NCI-H1105 treated with DMSO at 0.1 percent for 48 hours (cell line): ENCODE measurements around the gene CPED1.
"Not testable (repeated sequence)": the region's sequence is repeated elsewhere in the genome, so short reads cannot be mapped to it uniquely, and the experiment has no call there.

ENCODE experiments used
- DNase-seq: peaks from one replicate; lab custom pipeline; 2025; lab: John Stamatoyannopoulos, UW

Gene CPED1

DNA sequence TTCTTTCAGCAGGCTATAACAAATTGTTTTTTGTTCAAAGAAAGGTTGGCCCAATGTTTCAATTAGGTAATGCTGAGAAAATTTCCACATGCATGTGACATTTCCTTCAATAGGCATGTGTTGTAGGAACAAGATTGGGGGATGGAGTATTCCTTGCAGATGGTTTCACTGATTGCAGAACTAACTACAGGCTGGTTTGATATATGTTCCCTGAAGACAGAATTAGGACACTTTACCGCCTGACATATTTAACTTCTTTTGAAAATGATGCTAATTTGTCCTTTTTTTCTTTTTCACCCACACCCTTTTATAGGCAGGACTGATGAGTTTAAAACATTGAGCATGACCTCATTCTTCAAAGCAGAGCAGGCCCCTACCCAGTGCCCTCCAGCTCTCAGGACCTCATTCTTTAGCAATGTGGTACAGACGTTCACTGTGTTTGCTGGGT, 163.3 kb downstream of the CPED1 start:
- DNase-seq = no peak

DNA sequence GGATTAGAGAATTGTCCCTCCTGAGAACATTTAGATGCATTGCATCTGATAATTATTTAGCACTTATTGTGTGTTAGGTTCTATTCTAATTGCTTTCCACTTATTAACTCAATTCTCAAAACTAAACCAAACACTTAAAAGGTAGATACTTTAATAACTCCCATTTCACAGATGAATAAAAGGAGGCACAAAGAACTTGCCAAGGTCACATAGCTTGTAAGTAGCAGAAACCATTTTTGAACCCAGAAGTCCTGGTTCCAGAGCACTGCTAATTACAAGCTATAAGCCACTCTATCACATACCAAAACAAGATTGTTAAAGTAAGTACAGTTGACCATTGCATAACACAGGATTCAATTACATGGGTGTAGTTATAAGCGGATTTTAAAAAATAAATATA, 164.9 kb downstream of the CPED1 start:
- DNase-seq = no peak

DNA sequence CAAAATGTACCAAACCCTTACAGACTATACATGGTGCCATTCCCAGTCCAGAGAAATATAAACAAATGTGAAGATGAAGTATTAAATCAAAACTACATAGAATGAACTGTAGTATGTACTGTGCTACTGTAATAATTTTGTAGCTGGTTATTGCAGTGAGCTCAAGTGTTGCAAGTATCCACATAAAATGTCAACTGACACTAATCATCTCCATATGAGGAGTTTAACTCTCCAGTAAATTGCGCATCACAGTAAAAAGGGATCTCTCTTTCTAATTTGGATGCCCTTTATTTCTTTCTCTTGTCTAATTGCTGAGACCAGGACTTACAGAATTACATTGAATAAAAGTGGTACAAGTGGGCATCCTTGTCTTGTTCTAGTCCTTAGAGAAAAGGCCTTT, 165.5 kb downstream of the CPED1 start:
- DNase-seq = no peak

DNA sequence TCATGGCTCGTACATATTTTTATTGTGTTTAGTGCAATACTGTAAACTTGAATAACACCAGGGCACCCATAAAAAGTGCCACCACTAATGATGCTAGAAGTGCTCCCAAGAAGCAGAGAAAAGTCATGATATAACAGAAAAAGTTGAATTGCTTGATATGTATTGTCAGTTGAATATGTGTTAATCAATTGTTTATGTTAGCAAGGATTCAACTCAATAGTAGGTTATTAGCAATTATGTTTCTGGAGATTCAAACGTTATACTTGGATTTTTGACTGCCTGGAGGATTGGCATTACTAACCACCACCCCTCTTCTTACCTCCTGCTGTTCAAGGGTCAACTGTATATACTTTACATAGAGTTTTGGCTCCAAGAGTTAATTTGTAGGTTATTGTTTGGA, 168.3 kb downstream of the CPED1 start:
- DNase-seq = no peak

DNA sequence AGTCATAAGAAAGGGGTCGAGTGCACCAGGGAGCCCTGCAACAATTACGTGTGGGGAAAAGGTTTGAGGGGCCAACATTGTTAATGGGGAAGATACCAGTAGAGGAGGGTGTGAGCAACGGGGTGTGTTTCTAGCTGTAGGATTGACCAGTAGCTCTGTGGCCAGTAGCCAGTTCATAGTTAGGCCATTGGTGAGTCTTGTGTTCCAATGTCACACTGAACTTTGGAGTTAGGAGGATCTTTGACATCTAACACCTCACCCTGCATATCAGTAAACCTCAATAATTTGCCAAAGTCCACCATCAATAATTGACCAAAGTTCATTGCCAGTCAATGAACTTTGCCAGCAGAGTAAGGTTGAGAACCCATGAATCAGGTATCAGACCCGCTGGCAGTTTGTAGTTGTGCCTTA, 168.8 kb downstream of the CPED1 start:
- DNase-seq = no peak

DNA sequence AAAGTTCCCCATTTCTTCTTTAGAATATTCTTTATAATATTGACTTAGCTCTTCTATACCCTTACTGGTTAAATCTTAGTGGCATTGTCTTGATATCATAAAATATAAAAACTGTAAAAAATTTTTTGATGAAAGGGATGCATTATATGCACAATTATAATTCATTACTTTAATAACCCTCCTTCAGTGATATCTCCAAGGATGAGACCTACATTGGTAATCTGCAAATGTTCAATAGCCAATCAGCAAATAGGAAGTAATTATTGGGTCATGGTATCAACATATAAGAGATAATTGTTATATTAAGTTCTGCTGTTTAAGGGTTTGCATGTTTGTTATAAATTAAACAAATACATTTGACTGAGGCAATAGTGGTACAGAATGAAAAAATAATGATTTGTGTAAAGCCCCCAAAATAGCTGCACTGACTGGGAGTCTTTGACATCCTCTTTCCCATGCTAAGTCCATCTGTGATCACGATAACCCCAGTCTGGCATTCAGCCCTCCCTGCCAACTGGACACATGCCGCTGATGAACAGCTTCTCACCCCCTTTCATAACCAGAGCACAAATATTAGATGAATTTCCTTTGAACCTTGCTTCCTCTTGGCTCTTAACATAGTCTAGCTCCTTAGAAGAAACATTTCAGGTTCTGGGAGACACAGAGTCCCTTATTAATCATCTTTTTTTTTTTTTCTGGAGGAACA, 169.5 kb downstream of the CPED1 start:
- DNase-seq = no peak

DNA sequence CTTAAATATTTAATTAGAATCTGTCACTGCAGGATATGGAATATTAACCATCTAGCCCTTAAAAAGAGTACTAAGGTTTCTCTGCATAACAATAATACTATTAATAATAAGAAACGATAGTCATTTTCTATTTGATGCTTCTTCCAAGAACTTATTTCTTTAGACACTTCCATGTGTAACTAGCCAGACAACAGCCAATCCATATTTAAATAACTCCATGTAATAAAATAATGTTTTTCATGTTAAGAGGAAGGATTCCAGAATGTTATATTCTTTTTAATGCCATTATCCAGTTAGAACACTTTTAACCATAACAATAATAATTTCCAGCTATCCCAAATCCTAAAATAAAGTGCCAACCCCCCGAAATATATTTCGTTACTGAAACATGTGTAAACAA, 170.2 kb downstream of the CPED1 start:
- DNase-seq = no peak

DNA sequence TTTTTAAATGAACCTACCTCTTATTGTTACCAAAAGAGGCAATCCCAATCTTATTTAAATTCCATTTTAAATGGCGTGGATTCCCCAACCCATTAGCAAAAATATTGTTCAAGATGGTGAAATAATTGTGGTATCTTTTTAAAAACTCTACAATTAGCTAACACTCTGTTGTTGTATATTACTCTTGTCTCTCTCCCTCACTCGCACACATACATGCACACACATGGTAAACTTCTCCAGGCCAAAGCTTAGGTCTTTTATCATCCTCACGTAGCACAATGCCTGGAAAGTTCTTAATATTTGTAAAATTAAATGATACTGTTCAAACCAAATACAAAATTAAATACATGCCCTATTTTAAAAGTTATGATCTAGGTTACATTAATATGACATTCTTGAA, 171.0 kb downstream of the CPED1 start:
- DNase-seq = no peak

DNA sequence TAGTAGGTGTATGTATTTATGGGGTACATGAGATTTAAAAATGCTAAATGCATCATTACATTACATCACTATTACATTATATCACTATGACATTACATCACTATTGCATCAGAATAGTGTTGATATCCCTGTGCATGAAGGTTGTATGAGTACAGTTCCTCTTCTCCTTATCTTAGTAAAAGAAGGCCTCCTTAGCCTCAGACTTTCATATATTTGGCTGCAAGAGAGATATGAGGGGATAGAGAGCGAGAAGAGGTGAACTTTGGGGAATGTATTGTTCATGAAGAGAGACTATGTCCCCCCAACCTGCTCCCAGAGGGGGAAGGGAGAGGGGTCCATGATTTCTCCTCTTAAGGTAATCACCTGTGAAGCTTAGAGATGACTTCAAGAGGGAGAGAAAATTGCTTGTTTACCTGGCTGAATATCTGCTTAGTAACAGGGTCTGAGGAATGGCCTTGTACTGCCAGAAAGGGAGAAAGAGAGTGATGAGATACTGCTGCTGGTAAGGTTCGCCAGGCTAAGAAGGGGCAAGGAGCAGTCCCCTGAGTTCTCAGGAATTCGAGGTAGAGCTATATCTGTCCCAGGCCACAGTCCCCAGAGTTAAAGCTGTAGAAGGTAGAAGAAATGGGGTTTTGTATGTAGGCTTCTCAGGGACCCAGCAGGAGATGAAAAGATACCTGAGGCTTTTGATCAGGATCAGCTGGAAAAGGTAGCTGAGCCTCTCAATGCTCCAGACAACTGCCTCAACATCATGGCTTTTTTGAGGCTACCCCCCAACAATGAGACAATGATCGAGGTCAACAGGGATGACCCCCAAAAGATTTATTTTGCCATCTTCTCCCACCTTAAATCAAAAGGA, 171.9 kb downstream of the CPED1 start:
- no peak for DNase-seq

DNA sequence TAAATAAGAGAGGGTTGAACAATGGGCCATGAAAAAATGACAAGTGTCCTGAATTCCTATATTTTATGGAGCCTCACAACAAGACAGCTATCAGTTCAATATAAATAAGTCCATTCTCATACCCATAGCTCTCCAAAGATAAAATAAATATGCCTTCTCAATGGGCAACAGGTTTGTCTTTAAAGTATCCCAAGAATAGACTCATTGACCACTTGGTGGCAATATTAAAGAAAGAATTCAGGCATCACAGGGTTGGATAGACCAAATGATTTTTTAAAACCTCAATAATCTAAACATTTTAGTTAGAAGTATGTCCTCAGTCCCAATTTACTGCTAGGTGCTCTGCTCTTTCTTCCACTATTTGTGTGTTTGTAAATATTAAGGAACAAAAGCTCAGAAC, 175.2 kb downstream of the CPED1 start:
- no peak for DNase-seq

DNA sequence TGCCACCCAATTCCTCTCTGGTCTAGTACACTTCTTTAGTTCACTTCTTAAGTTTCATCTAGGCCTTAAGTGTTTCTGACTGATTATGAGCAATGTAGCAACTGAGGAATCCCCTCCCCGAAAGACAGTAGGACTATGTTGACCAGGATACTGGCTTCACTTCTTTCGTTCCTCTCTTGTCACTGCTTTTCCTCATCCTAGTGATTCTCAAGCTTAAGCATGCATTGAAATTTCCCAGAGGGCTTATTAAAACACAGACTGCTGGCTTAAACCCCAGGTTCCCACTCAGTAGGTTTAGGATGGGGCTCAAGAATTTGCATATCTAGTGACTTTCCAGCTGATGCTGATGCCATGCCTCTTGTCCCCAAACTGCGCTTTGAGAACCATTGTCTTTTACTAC, 175.7 kb downstream of the CPED1 start:
- no peak for DNase-seq

DNA sequence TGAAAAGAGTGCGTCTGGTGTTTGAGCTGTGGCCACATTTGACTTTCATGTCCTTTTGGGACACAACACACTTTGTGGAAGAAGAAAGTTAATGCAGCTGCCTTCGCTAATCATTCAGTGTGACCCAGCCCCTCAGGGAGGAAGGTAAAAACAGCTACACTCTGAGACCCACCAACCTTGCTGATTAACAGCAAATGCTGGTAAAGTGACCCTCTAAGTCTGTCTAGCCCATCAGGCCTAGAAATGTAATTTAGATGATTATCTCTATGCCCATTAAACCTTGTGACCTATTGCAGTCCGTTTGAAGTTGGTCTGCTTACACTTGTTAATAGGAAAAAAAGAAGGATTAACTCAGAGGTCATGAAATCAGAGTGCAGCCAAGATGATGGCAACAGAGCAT, 178.4 kb downstream of the CPED1 start:
- DNase-seq = no peak

DNA sequence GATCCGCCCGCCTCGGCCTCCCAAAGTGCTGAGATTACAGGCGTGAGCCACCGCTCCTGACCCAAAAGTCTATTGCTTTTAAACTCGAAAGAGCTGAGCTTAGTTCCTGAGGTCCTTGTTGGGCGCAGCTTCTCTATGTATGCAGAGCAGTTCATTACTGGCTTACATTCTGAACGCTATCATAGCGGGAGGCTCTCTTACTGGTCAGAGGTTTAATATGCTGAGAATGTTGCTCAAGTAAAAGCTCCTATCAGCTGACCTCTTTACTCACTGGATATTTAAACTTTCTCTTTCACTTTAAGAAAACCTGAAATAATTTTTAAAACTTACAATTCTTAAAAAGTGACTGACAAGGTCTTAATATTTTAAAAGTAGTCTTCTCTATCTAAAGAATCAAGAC, 179.5 kb downstream of the CPED1 start:
- no peak for DNase-seq

DNA sequence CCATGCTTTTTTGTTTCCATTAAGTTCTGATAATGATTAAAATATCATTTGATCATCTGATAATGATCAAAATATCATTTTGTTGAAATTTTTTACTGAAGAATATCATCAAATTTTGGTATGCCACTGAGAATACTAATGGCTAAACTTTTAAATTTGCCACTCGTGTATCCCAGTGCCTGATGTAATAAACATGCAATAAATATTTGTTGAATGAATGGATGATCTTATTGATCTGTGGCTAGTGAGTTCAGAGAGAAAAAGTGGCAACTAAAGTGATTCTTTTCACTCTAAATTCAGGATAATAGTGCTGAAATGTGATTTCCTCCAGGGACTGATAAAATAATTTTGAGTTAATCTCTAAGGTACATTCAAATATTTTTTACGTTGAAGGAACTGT, 181.0 kb downstream of the CPED1 start:
- DNase-seq = no peak

DNA sequence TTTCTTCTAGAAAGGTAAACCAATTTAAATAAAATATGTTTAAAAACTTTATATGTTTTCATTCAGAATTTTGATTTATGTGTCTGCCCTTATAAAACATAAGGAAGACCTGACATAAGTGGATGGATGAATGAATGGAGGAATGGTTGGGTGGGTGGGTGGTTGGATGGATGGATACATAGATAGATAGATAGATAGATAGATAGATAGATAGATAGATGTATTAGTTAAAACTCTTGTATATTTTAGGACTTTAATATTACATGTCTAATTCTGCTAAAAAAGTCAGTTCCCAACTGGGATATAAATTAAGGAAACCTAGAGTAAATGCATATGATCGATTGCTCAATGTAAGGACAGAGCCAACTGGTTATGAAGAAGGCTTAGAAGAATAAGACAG, 184.0 kb downstream of the CPED1 start:
- DNase-seq = no peak

DNA sequence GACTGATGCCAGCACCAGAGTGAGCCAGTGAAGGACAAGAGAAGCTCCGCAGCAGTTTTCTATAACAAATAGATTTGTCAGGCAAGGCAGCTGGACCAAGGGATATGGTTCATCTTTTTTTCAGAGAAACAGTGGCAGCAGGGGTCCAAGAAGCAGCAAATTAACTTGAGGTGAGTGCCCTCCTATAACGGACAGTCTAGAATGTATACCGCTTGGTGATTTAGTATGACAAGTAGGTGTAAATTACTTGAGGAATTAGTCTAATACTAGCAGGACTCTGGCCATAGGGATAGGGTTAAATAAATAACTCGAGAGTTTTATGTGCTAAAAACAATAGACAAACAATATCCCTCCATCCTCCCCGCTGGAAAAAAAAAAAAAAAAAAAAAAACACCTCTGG, 187.3 kb downstream of the CPED1 start:
- no peak for DNase-seq

DNA sequence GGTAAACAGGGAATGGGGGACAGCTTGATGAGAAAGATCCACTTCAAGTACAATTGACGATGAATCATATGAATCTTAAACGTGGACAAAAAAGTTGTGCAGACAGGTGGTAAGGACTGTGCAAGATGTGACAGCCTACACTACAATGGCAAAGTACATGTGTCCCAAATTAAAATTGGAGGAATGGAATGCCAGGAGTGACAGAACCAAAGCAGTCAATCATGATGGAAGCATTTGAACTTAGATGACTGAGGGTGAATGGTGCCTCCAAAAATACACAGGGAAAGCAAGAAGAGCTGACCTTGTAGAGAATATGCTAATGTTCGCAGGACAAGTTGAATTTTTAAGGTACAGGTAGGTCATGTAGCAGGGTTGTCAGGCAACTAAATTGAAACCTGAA, 189.9 kb downstream of the CPED1 start:
- DNase-seq = no peak

DNA sequence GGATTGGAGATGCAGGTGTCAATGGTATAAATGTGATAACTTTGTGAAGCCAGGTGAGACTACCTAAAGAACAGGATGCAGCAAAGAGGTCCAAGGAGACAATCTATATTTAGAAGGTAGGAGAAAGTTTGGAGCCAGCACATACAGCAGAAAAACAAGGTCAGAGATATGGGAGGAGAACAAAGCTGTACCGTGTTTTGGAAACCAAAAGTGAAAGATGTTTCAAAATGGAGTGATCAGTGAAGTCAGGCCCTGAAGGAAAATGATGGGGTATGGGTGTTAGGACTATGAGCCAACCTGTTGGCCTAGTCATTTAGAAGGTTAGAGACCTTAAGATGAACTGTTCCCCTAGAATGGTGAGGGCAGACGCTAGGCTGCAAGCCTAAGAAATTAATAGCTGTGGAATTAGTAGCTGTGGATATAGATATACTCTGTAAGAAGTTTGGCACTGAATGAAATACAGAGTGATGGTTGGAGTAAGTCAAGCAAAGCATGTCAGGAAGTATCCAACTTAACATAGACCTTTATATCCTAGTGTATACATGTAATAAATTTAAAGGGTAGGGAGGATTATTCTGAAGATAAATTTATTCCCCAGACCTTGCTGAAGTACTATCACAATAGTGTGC, 190.5 kb downstream of the CPED1 start:
- no peak for DNase-seq

DNA sequence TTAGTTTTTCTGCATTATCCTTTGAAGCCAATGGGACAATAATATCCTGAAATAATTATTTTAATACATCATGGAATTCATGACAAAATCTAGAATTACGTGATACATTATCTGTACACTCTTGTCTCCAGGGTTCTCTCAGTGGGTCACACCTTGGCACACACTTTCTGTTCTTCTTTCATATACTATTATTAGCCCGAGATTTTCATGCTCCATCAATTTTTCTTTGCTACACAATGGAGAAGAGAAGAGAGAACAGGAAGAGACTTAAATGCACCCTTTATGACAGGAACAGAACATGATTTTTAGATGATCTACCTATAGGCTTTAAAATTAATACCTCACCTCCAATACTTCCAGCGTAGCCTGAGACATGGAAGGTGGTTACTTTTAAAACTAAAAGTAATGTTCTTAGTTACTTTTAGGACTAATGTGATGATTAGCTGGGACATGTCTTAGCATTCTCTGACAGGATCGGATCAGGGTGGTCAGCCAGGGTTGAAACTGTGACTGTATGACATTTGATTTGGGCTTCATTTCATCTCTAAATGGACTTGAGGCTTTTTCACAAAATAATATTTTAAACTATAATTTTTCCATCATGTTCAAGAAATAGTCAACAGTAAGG, 192.0 kb downstream of the CPED1 start:
- DNase-seq = no peak

DNA sequence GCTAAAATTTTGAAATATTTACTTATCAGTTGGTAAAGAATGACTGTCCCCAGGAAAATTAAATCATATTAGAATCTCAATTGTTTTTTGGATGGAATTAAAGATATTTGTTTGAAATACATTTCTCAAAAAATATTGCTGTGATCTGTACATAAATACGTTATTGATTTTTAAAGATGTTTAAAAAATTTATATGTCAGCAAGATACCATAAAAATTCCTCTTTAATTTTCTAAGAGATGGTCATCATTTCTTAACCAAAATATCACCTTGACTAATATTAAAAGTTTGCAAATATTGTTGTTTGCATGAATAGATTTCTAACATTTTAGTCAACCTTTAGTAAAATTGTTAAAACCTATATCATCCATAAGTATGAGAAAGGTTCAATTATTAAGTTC, 192.8 kb downstream of the CPED1 start:
- DNase-seq = no peak

DNA sequence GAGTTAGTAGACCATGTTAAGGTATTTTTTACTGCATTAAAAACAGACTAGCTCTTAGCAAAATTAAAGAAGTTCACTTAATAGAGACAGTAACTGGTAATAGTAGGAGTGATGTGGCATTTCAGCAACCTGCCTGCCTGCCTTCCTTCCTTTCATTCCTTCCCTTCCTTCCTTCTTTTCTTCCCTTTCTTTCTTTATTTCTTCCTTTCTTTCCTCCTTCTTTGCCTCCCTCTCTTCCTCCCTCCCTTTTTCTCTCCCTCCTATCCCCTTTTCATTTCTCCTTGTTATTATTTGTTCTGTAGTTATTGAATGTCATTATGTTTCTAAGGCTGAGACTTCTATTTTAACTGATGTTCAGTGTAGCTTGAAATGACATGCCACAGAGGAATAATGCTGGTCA, 193.8 kb downstream of the CPED1 start:
- DNase-seq = no peak

DNA sequence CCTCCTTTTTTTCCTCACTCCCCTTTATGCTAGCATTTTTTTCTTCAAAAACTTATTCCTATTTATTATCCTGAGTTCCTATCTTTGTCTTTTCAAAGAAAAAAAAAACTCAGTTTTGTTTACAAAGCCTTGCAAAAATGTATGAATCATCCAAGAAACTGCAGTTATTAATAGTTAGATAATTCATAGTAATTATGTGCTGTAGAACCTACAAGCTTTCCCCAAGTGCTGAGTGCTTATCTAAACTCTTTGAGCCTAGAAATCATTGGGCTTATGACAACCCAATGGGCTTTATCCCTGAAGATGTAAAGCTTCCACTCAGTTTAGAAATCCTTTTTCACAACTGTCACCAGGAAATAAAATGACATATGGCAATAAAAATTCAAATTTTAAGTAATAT, 194.4 kb downstream of the CPED1 start:
- DNase-seq = no peak

DNA sequence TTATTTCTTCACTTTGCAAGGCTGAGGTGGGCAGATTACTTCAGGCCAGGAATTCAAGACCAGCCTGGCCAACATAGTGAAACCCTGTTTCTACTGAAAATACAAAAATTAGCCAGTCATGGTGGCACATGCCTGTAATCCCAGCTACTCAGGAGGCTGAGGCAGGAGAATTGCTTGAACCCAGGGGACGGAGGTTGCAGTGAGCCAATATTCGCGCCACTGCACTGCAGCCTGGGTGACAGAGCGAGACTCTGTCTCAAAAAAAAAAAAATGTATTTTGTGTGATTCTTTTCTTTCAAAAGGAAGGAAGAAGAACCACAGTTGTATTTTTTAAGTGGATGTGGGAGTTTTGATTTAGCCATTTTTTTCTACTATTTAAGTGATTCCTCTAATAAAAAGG, 195.4 kb downstream of the CPED1 start:
- not testable (repeated sequence) for DNase-seq
